A549 (cell line): ENCODE results near the gene PRKG1.

ENCODE experiments used
- CBX8 ChIP-seq: fragments of 200-600 bp; sonication (generic); IDR thresholded peaks from 2 replicates; pipeline ENCODE4 v1.6.1; 2016
- CTCF ChIP-seq: fragments of >200 bp; sonication (Bioruptor Twin); formaldehyde crosslinking; IDR thresholded peaks from 3 replicates; pipeline ENCODE4 v1.5.1; 2016
- EHMT2 ChIP-seq: fragments of 200-600 bp; sonication (generic); IDR thresholded peaks from 2 replicates; pipeline ENCODE4 v1.6.1; 2016; ENCODE audit warnings: antibody characterized with exemption, low read depth, mild to moderate bottlenecking, moderate library complexity
- HDAC2 ChIP-seq: fragments of 200-600 bp; sonication (generic); IDR thresholded peaks from 2 replicates; pipeline ENCODE4 v1.6.1; 2016
- JUN ChIP-seq, 2 experiments: fragments of >200 bp; sonication (Bioruptor Twin); formaldehyde crosslinking; IDR thresholded peaks; 2 replicates in 1 of 2; 3 replicates in 1 of 2; pipeline ENCODE4 v1.6.1; 2016 to 2017
- KDM1A ChIP-seq: fragments of 200-600 bp; sonication (generic); IDR thresholded peaks from 2 replicates; pipeline ENCODE4 v1.6.1; 2016; ENCODE audit warnings: low read depth, mild to moderate bottlenecking
- MAFK ChIP-seq: fragments of 450-650 bp; IDR thresholded peaks from 2 replicates; pipeline ENCODE4 v1.6.1; 2014; ENCODE audit not compliant: partially characterized antibody
- MAX ChIP-seq: IDR thresholded peaks from 2 replicates; pipeline ENCODE4 v1.6.1; 2012
- PHF8 ChIP-seq: fragments of 200-600 bp; sonication (generic); IDR thresholded peaks from 2 replicates; pipeline ENCODE4 v1.6.1; 2016; ENCODE audit warnings: low read depth, mild to moderate bottlenecking, antibody characterized with exemption, moderate library complexity, borderline replicate concordance
- RAD21 ChIP-seq, 2 experiments: fragments of >200 bp in 1 of 2; sonication (Bioruptor Twin) in 1 of 2; formaldehyde crosslinking in 1 of 2; IDR thresholded peaks in 1 of 2; conservative IDR thresholded peaks in 1 of 2; 2 replicates in 1 of 2; 3 replicates in 1 of 2; pipeline ENCODE4 v1.6.1; 2012 to 2018; ENCODE audit warnings: inconsistent platforms in 1 of 2
- REST ChIP-seq: fragments of 200-600 bp; sonication (generic); IDR thresholded peaks from 2 replicates; pipeline ENCODE4 v1.6.1; 2016; ENCODE audit warnings: antibody characterized with exemption, mild to moderate bottlenecking, moderate library complexity
- RNF2 ChIP-seq: fragments of 200-600 bp; sonication (generic); IDR thresholded peaks from 2 replicates; pipeline ENCODE4 v1.6.1; 2016; ENCODE audit warnings: low read depth, mild to moderate bottlenecking, antibody characterized with exemption, moderate library complexity, borderline replicate concordance
- SMC3 ChIP-seq: fragments of >200 bp; sonication (Bioruptor Twin); formaldehyde crosslinking; IDR thresholded peaks from 3 replicates; pipeline ENCODE4 v1.6.1; 2018; ENCODE audit warnings: inconsistent platforms

GRCh38 chr10:51918884-51919325, 844.6 kb downstream of the PRKG1 start:
- TF ChIP-seq EHMT2: no peak
- TF ChIP-seq RAD21 (conservative IDR thresholded peaks at IDR 0.05 in 1 of 2, IDR thresholded peaks at IDR 0.05 in 1 of 2): no peak
- TF ChIP-seq CTCF: no peak
- TF ChIP-seq PHF8: no peak
- no peak for TF ChIP-seq MAX
- TF ChIP-seq HDAC2: no peak
- TF ChIP-seq CBX8: no peak
- TF ChIP-seq REST: no peak
- no peak for TF ChIP-seq MAFK
- TF ChIP-seq JUN (IDR thresholded peaks at IDR 0.05): no peak
- TF ChIP-seq RNF2: no peak
- no peak for TF ChIP-seq SMC3
- no peak for TF ChIP-seq KDM1A
